Measurements from ENCODE around the gene ADRA2C. TPM values are rescaled to one million over a fixed set of nuclear protein-coding genes. Genes with fewer than 3 reads are reported as not detected.

The ADRA2C gene
- total and polyA plus RNA-seq, 11 donors: 3.4 to 7.7 (median 5.0) TPM

DNA sequence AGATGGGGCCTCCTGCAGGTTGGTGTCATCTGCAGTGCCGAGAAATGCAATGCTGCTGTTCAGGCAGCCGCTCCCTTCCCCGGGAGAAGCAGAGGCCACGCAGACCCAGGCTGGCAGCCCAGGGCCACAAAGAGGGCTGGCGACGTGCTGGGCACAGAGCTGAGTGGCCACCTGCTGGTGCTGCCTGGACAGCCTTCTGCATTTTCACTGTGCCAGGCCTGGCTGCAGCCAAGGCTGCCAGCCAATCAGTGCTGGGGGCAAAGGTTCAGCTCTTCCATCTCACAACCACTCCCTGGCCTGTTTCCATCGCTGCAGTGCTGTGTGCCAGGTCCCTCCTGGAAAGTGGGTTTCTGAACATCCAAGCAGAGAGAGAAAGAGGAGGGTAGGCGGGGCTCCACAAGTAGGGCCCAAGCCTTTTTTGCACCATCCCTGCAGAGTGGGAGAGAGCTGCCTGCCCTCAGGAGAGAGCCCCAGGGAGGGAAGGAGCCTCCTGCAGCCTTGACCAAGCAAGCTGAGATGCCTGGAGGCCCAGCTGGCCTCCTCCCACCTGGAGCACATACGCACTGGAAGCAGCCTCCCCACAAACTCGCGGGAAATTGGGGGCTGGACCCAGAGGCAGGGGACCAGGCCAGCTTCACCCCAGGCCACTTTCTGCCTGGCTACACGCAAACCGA, 20.1 kb downstream of the ADRA2C start:
- intact Hi-C loops (cut with DNase I): loop anchor here in 1 of 10 donors (10.0 kb wide), 1 partner anchor 88 kb away; no protein-coding TSS in a partner anchor
- DNase-seq (peak in 2 of 5 donors; percentile 40 to 53), ATAC-seq (peak; percentile 43 to 76 (median 68))
- Histone ChIP-seq H3K4me3 (no peak overlapping the region), H3K27ac (no peak overlapping the region), H3K4me1 (no peaks in the 10 kb centered on the region), H3K27me3 (peaks cover 0 to 33% (median 14%) of the 10 kb centered on the region in 9 donors), H3K36me3 (no peaks in the 10 kb centered on the region), H3K9me3 (no peaks in the 10 kb centered on the region)
- 63 to 72% (median 67%) methylated on average over 10 to 13 of the region's 13 CpGs for WGBS, 4 donors
- TF ChIP-seq, protein P1, sequence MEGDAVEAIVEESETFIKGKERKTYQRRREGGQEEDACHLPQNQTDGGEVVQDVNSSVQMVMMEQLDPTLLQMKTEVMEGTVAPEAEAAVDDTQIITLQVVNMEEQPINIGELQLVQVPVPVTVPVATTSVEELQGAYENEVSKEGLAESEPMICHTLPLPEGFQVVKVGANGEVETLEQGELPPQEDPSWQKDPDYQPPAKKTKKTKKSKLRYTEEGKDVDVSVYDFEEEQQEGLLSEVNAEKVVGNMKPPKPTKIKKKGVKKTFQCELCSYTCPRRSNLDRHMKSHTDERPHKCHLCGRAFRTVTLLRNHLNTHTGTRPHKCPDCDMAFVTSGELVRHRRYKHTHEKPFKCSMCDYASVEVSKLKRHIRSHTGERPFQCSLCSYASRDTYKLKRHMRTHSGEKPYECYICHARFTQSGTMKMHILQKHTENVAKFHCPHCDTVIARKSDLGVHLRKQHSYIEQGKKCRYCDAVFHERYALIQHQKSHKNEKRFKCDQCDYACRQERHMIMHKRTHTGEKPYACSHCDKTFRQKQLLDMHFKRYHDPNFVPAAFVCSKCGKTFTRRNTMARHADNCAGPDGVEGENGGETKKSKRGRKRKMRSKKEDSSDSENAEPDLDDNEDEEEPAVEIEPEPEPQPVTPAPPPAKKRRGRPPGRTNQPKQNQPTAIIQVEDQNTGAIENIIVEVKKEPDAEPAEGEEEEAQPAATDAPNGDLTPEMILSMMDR (IDR thresholded peaks at IDR 0.05): peak in 5 of 12 donors; percentile 10 to 37 (median 25)
- TF ChIP-seq POLR2A (IDR thresholded peaks at IDR 0.05): no peak

DNA sequence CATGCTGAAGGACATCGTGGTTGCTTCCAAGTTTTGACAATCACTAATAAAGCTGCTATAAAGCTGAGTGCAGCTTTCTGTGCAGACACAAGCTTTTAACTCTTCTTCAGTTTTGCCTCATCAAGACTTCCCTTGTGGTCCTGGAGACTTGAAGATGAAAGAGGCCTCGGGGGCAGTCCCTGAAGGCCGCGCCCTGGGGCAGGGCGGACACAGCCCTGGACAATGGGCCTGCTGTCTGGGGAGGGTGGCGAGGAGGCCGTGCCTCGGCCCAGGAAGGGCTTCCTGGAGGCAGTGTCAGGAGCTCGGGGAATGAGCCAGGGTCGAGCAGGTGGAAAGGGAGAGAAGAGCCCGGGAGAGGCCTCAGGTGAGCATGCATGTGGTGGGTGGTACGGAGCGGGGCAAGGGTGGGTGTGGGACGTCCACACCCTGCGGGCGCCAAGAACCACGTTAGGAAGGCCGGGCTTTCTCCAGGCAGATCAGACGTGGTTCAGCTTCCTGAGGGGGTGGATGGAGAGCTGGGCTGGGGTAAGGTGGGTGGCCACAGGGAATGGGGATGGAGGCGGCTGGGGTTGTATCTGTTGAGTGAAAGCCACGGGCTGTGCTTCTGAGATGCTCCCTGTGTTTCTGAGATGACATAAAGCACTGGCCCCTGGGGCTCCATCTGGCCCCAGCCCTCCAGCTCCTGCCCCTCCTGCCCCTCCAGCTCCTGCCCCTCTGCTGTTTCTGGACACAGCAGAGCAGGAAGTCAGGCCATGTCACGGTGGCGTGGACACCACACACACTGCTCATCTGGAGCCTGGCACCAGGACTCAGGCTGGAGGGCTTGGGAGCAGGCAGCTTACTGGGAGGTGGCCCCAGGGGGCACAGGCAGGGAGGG, 21.5 kb downstream of the ADRA2C start:
- Histone ChIP-seq H3K36me3 (no peaks in the 10 kb centered on the region), H3K4me3 (no peak overlapping the region), H3K27ac (no peak overlapping the region), H3K4me1 (no peaks in the 10 kb centered on the region), H3K27me3 (peaks cover 0 to 32% (median 11%) of the 10 kb centered on the region in 9 donors), H3K9me3 (no peaks in the 10 kb centered on the region)
- TF ChIP-seq, protein P1 (IDR thresholded peaks at IDR 0.05): no peak
- no peak for TF ChIP-seq POLR2A (IDR thresholded peaks at IDR 0.05)
- 75 to 83% (median 78%) methylated on average over 22 to 23 of the region's 23 CpGs for WGBS, 4 donors
- intact Hi-C loops (cut with DNase I): loop anchor here in 1 of 10 donors (10.0 kb wide), 1 partner anchor 87 kb away; no protein-coding TSS in a partner anchor
- ATAC-seq (no peak), DNase-seq (peak in 1 of 5 donors; percentile 40)

GRCh38 chr4:3788366-3788660, 22.1 kb downstream of the ADRA2C start:
- H3K9me3 ChIP-seq: no peaks in the 10 kb centered on the region
- H3K27me3 ChIP-seq: peaks cover 0 to 27% (median 8%) of the 10 kb centered on the region in 9 donors
- peak in 1 of 5 donors; percentile 45 for DNase-seq
- no peak for ATAC-seq
- H3K27ac ChIP-seq: no peak overlapping the region
- intact Hi-C loops (cut with DNase I): loop anchor here in 1 of 10 donors (10.0 kb wide), 1 partner anchor 86 kb away; no protein-coding TSS in a partner anchor
- no peaks in the 10 kb centered on the region for H3K36me3 ChIP-seq
- H3K4me1 ChIP-seq: no peaks in the 10 kb centered on the region
- TF ChIP-seq, protein P1 (IDR thresholded peaks at IDR 0.05): no peak
- TF ChIP-seq POLR2A (IDR thresholded peaks at IDR 0.05): no peak
- 84 to 88% (median 86%) methylated on average over 13 of the region's 13 CpGs for WGBS, 4 donors
- no peak overlapping the region for H3K4me3 ChIP-seq

DNA sequence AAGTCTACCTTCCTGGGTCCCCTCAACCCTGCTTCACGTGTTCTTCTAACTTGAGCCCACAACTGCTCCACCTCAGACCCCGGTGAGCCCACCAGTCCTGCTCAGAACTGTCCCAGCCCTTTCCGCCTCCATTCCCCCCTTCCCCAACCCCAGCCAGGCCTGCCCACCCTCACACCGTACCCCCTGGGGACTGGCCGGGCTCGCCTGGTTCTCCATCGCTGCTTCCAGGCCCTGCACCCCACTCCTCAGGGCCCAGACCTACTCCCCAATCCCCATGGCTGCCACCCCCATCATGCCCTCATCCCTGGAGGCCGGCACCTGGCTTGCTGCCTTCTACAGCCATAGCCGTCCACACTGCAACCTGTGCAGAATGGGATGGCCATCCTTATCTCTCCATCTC, 23.4 kb downstream of the ADRA2C start:
- peak in 1 of 5 donors; percentile 38 for DNase-seq
- H3K4me3 ChIP-seq: no peak overlapping the region
- ATAC-seq: no peak
- WGBS, 4 donors: 68 to 78% (median 74%) methylated on average over 9 of the region's 9 CpGs
- no peak overlapping the region for H3K27ac ChIP-seq
- H3K9me3 ChIP-seq: peaks cover 0 to 10% (median under 1%) of the 10 kb centered on the region in 12 donors
- intact Hi-C loops (cut with DNase I): loop anchor here in 1 of 10 donors (10.0 kb wide), 1 partner anchor 85 kb away; no protein-coding TSS in a partner anchor
- peaks cover 0 to 18% (median 0%) of the 10 kb centered on the region in 9 donors for H3K27me3 ChIP-seq
- no peak for TF ChIP-seq POLR2A (IDR thresholded peaks at IDR 0.05)
- TF ChIP-seq, protein P1 (IDR thresholded peaks at IDR 0.05): no peak
- no peaks in the 10 kb centered on the region for H3K36me3 ChIP-seq
- H3K4me1 ChIP-seq: no peaks in the 10 kb centered on the region
